ENCODE measurements around the gene PCBD1. TPM values are rescaled to one million over a fixed set of nuclear protein-coding genes. Genes with fewer than 3 reads are reported as not detected.

PCBD1 gene
- total RNA-seq, 1 experiment from 2014 or later, result 52.4 TPM

- H3K27me3 Mint-ChIP-seq (ENCODE audit: insufficient read depth, unreplicated experiment), result no peaks in the 10 kb centered on the region
- POLR2A ChIA-PET, result interaction anchor here (0.7 to 1.0 kb wide), 2 partner anchors 13 to 82 kb away, joined by 3 read pairs; no protein-coding TSS in a partner anchor
- peaks cover 61% of the 10 kb centered on the region for H3K36me3 Mint-ChIP-seq (ENCODE audit: insufficient read depth, unreplicated experiment)
- H3K4me1 Mint-ChIP-seq (ENCODE audit: insufficient read depth, unreplicated experiment), result peaks cover 20% of the 10 kb centered on the region
- intact Hi-C loops (cut with micrococcal nuclease), result no loop called here
- no TSS peak for BruUV-seq (replicated peaks)
- CTCF ChIA-PET, result interaction anchor here (0.9 kb wide), 1 partner anchor 92 kb away, joined by 5 read pairs; no protein-coding TSS in a partner anchor
- H3K27ac Mint-ChIP-seq (ENCODE audit: low read depth, unreplicated experiment), result no peak overlapping the region
- H3K9me3 Mint-ChIP-seq (ENCODE audit: unreplicated experiment), result no peaks in the 10 kb centered on the region
- no peak overlapping the region for H3K4me3 Mint-ChIP-seq (ENCODE audit: unreplicated experiment)
- no peak for TF ChIP-seq CTCF (IDR thresholded peaks at IDR 0.05; ENCODE audit: unreplicated experiment)
- no peak for DNase-seq (ENCODE audit: unreplicated experiment)
These were observed 36.5 kb downstream of the PCBD1 start for GRCh38 chr10:70851597-70852475.

- no TSS peak for BruUV-seq (replicated peaks)
- no peak overlapping the region for H3K4me3 Mint-ChIP-seq (ENCODE audit: unreplicated experiment)
- POLR2A ChIA-PET, result interaction anchor here (1.2 kb wide), 1 partner anchor 32 kb away, joined by 5 read pairs; no protein-coding TSS in a partner anchor
- intact Hi-C loops (cut with micrococcal nuclease), result no loop called here
- CTCF ChIA-PET, result no interaction called here
- H3K36me3 Mint-ChIP-seq (ENCODE audit: insufficient read depth, unreplicated experiment), result peaks cover 61% of the 10 kb centered on the region
- H3K4me1 Mint-ChIP-seq (ENCODE audit: insufficient read depth, unreplicated experiment), result peaks cover 20% of the 10 kb centered on the region
- H3K9me3 Mint-ChIP-seq (ENCODE audit: unreplicated experiment), result no peaks in the 10 kb centered on the region
- no peak for TF ChIP-seq CTCF (IDR thresholded peaks at IDR 0.05; ENCODE audit: unreplicated experiment)
- H3K27me3 Mint-ChIP-seq (ENCODE audit: insufficient read depth, unreplicated experiment), result no peaks in the 10 kb centered on the region
- DNase-seq (ENCODE audit: unreplicated experiment), result no peak
- no peak overlapping the region for H3K27ac Mint-ChIP-seq (ENCODE audit: low read depth, unreplicated experiment)
These were observed 38.3 kb downstream of the PCBD1 start for GRCh38 chr10:70850097-70850496.

GRCh38 chr10:70849582-70850016 lies 38.8 kb downstream of the PCBD1 start:
- H3K9me3 Mint-ChIP-seq (ENCODE audit: unreplicated experiment), result no peaks in the 10 kb centered on the region
- peaks cover 62% of the 10 kb centered on the region for H3K36me3 Mint-ChIP-seq (ENCODE audit: insufficient read depth, unreplicated experiment)
- no peak overlapping the region for H3K27ac Mint-ChIP-seq (ENCODE audit: low read depth, unreplicated experiment)
- TF ChIP-seq CTCF (IDR thresholded peaks at IDR 0.05; ENCODE audit: unreplicated experiment), result no peak
- POLR2A ChIA-PET, result no interaction called here
- DNase-seq (ENCODE audit: unreplicated experiment), result peak; percentile 20
- BruUV-seq (replicated peaks), result no TSS peak
- peaks cover 20% of the 10 kb centered on the region for H3K4me1 Mint-ChIP-seq (ENCODE audit: insufficient read depth, unreplicated experiment)
- no peak overlapping the region for H3K4me3 Mint-ChIP-seq (ENCODE audit: unreplicated experiment)
- CTCF ChIA-PET, result no interaction called here
- no peaks in the 10 kb centered on the region for H3K27me3 Mint-ChIP-seq (ENCODE audit: insufficient read depth, unreplicated experiment)
- intact Hi-C loops (cut with micrococcal nuclease), result no loop called here

- DNase-seq (ENCODE audit: unreplicated experiment), result no peak
- H3K36me3 Mint-ChIP-seq (ENCODE audit: insufficient read depth, unreplicated experiment), result peaks cover 50% of the 10 kb centered on the region
- TF ChIP-seq CTCF (IDR thresholded peaks at IDR 0.05; ENCODE audit: unreplicated experiment), result no peak
- no peak overlapping the region for H3K4me3 Mint-ChIP-seq (ENCODE audit: unreplicated experiment)
- H3K27ac Mint-ChIP-seq (ENCODE audit: low read depth, unreplicated experiment), result no peak overlapping the region
- H3K27me3 Mint-ChIP-seq (ENCODE audit: insufficient read depth, unreplicated experiment), result no peaks in the 10 kb centered on the region
- no TSS peak for BruUV-seq (replicated peaks)
- H3K4me1 Mint-ChIP-seq (ENCODE audit: insufficient read depth, unreplicated experiment), result peaks cover 15% of the 10 kb centered on the region
- no peaks in the 10 kb centered on the region for H3K9me3 Mint-ChIP-seq (ENCODE audit: unreplicated experiment)
- ChIA-PET CTCF (no interaction called here), POLR2A (no interaction called here)
- intact Hi-C loops (cut with micrococcal nuclease), result no loop called here
These were observed 40.6 kb downstream of the PCBD1 start for GRCh38 chr10:70847659-70848360.

All from MCF 10A (cell line).